ENCODE results near the gene RYR2. TPM values are rescaled to one million over a fixed set of nuclear protein-coding genes. Genes with fewer than 3 reads are reported as not detected.

The RYR2 gene
- total RNA-seq, 1 experiment from 2014 or later: 0.90 TPM

GRCh38 chr1:237878406-237878805, 836.4 kb downstream of the RYR2 start:
- BruUV-seq (replicated peaks): no TSS peak
- Mint-ChIP-seq H3K36me3 (ENCODE audit: insufficient read depth, unreplicated experiment) (no peaks in the 10 kb centered on the region), H3K4me3 (ENCODE audit: low read depth, unreplicated experiment) (no peak overlapping the region), H3K4me1 (ENCODE audit: low read depth, unreplicated experiment) (peaks cover 55% of the 10 kb centered on the region), H3K27me3 (ENCODE audit: unreplicated experiment) (no peaks in the 10 kb centered on the region), H3K9me3 (ENCODE audit: low read depth, unreplicated experiment) (peaks cover 2% of the 10 kb centered on the region), H3K27ac (ENCODE audit: unreplicated experiment) (no peak overlapping the region)
- intact Hi-C loops (cut with micrococcal nuclease; ENCODE audit: unreplicated experiment): no loop called here
- no peak for TF ChIP-seq CTCF (IDR thresholded peaks at IDR 0.05; ENCODE audit: unreplicated experiment)
- CTCF ChIA-PET: interaction anchor here (1.1 to 1.2 kb wide), 2 partner anchors 14 kb away, joined by 3 read pairs; no protein-coding TSS in a partner anchor
- no peak for DNase-seq

- H3K27ac Mint-ChIP-seq (ENCODE audit: unreplicated experiment): no peak overlapping the region
- peaks cover 2% of the 10 kb centered on the region for H3K9me3 Mint-ChIP-seq (ENCODE audit: low read depth, unreplicated experiment)
- H3K4me1 Mint-ChIP-seq (ENCODE audit: low read depth, unreplicated experiment): peaks cover 47% of the 10 kb centered on the region
- no TSS peak for BruUV-seq (replicated peaks)
- peak; percentile 47 for DNase-seq
- TF ChIP-seq CTCF (IDR thresholded peaks at IDR 0.05; ENCODE audit: unreplicated experiment): no peak
- intact Hi-C loops (cut with micrococcal nuclease; ENCODE audit: unreplicated experiment): no loop called here
- no peaks in the 10 kb centered on the region for H3K27me3 Mint-ChIP-seq (ENCODE audit: unreplicated experiment)
- no peaks in the 10 kb centered on the region for H3K36me3 Mint-ChIP-seq (ENCODE audit: insufficient read depth, unreplicated experiment)
- CTCF ChIA-PET: interaction anchor here (1.1 kb wide), 1 partner anchor 13 kb away, joined by 3 read pairs; no protein-coding TSS in a partner anchor
- no peak overlapping the region for H3K4me3 Mint-ChIP-seq (ENCODE audit: low read depth, unreplicated experiment)
These were observed 837.2 kb downstream of the RYR2 start for GRCh38 chr1:237879195-237879594.

Small RNA genes within 50 kb of the gene (microRNA-seq; reads per million reads assigned to microRNA genes)
- not detected for gene MIR4428

Other genes with a start within 250 kb of the RYR2 start
- 30.4 and 37.0 TPM in 2 replicates for gene MTR, start 246.9 kb upstream of the RYR2 start, total RNA-seq (2022)
- not detected in 2 replicates for gene MT1HL1, start 37.7 kb upstream of the RYR2 start, total RNA-seq (2022)

Measured in Calu3 (cell line).